Keratinocyte (primary cell): ENCODE data around the gene SHCBP1L.

ENCODE experiments used
- EZH2 ChIP-seq: IDR thresholded peaks from one replicate; pipeline ENCODE4 v1.6.1; 2012; ENCODE audit warnings: inconsistent platforms, mild to moderate bottlenecking, low read length, moderate library complexity
- TF ChIP-seq, protein P1 (sequence below), 3 experiments: IDR thresholded peaks in 1 of 3; conservative IDR thresholded peaks in 1 of 3; optimal IDR thresholded peaks in 1 of 3; 2 replicates in 2 of 3; 3 replicates in 1 of 3; pipeline versions ENCODE3 to v1.5.1; 2011; ENCODE audit warnings: low read length in 3 of 3, mild to moderate bottlenecking in 3 of 3, moderate library complexity in 2 of 3, control low read depth in 1 of 3, inconsistent platforms in 1 of 3; ENCODE audit not compliant: insufficient read depth in 2 of 3; ENCODE audit errors: extremely low read depth in 1 of 3

- TF ChIP-seq, protein P1, sequence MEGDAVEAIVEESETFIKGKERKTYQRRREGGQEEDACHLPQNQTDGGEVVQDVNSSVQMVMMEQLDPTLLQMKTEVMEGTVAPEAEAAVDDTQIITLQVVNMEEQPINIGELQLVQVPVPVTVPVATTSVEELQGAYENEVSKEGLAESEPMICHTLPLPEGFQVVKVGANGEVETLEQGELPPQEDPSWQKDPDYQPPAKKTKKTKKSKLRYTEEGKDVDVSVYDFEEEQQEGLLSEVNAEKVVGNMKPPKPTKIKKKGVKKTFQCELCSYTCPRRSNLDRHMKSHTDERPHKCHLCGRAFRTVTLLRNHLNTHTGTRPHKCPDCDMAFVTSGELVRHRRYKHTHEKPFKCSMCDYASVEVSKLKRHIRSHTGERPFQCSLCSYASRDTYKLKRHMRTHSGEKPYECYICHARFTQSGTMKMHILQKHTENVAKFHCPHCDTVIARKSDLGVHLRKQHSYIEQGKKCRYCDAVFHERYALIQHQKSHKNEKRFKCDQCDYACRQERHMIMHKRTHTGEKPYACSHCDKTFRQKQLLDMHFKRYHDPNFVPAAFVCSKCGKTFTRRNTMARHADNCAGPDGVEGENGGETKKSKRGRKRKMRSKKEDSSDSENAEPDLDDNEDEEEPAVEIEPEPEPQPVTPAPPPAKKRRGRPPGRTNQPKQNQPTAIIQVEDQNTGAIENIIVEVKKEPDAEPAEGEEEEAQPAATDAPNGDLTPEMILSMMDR (optimal IDR thresholded peaks at IDR 0.05 in 1 of 3, IDR thresholded peaks at IDR 0.05 in 1 of 3, conservative IDR thresholded peaks at IDR 0.05 in 1 of 3; ENCODE audit: extremely low read depth in 1 of 3, insufficient read depth in 2 of 3, low read length in 3 of 3), result no peak
- TF ChIP-seq EZH2, result no peak
These were observed 43.9 kb upstream of the SHCBP1L start for GRCh38 chr1:182996816-182997215.
